Rectal smooth muscle tissue (tissue), 1 donor: ENCODE measurements around the gene METTL1.
A peak's percentile ranks its signal among the peaks of the same experiment; 100 is the strongest.
"Not testable (repeated sequence)": the region's sequence is repeated elsewhere in the genome, so short reads cannot be mapped to it uniquely, and the experiment has no call there.

Source experiments
- H3K27ac ChIP-seq: one replicate; pipeline ENCODE4 v1.7.0; 2013; ENCODE audit warnings: low read depth, low read length, inconsistent platforms
- H3K27me3 ChIP-seq: one replicate; pipeline ENCODE4 v1.7.0; 2013; ENCODE audit warnings: low read length; ENCODE audit not compliant: control insufficient read depth, insufficient read depth
- H3K36me3 ChIP-seq: one replicate; pipeline ENCODE4 v1.7.0; 2013; ENCODE audit warnings: low read length; ENCODE audit not compliant: control insufficient read depth, insufficient read depth
- H3K4me1 ChIP-seq: one replicate; pipeline ENCODE4 v1.7.0; 2013; ENCODE audit warnings: low read length; ENCODE audit not compliant: control insufficient read depth, insufficient read depth
- H3K4me3 ChIP-seq: one replicate; pipeline ENCODE4 v1.7.0; 2013; ENCODE audit warnings: low read length
- H3K9ac ChIP-seq: one replicate; pipeline ENCODE4 v1.7.0; 2013; ENCODE audit warnings: low read length

The METTL1 gene

GRCh38 chr12:57726151-57726883 is 45.6 kb downstream of the METTL1 start:
- Histone ChIP-seq H3K27ac (no peak overlapping the region), H3K27me3 (peaks cover 7% of the 10 kb centered on the region), H3K36me3 (peaks cover under 1% of the 10 kb centered on the region), H3K9ac (no peak overlapping the region), H3K4me3 (peak overlapping the region; percentile 84), H3K4me1 (no peaks in the 10 kb centered on the region)

- peaks cover 6% of the 10 kb centered on the region for H3K36me3 ChIP-seq
- no peak overlapping the region for H3K27ac ChIP-seq
- peaks cover 7% of the 10 kb centered on the region for H3K27me3 ChIP-seq
- no peak overlapping the region for H3K9ac ChIP-seq
- peak overlapping the region; percentile 84 for H3K4me3 ChIP-seq
- H3K4me1 ChIP-seq, result no peaks in the 10 kb centered on the region
Measured at GRCh38 chr12:57725851-57726150, 46.1 kb downstream of the METTL1 start.

GRCh38 chr12:57724936-57725740 is 46.8 kb downstream of the METTL1 start:
- Histone ChIP-seq H3K9ac (no peak overlapping the region), H3K27ac (no peak overlapping the region), H3K27me3 (peaks cover 7% of the 10 kb centered on the region), H3K36me3 (peaks cover 9% of the 10 kb centered on the region), H3K4me1 (no peaks in the 10 kb centered on the region), H3K4me3 (no peak overlapping the region)

- no peak overlapping the region for H3K27ac ChIP-seq
- peaks cover 7% of the 10 kb centered on the region for H3K27me3 ChIP-seq
- no peaks in the 10 kb centered on the region for H3K4me1 ChIP-seq
- no peak overlapping the region for H3K9ac ChIP-seq
- H3K4me3 ChIP-seq, result no peak overlapping the region
- H3K36me3 ChIP-seq, result peaks cover 9% of the 10 kb centered on the region
Measured at GRCh38 chr12:57724003-57724935, 47.6 kb downstream of the METTL1 start.

DNA sequence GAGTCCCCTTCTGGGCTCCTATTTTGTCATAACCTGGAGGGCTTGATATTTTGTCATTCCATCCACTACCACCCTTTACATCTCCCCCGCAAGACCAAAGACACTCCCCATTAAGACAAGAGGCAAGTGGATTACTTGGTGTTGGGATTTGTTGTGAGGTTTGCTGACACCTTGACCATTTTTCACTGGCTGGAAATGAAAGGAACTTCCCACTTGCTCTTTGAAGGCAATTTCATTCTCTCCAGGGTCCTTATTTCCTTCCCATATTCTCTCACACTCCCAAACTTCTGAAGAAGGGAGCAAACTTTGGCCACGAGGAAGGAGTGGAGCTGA is 48.3 kb downstream of the METTL1 start:
- Histone ChIP-seq H3K4me3 (no peak overlapping the region), H3K36me3 (peaks cover 16% of the 10 kb centered on the region), H3K27ac (no peak overlapping the region), H3K9ac (no peak overlapping the region), H3K27me3 (peaks cover 7% of the 10 kb centered on the region), H3K4me1 (no peaks in the 10 kb centered on the region)

DNA sequence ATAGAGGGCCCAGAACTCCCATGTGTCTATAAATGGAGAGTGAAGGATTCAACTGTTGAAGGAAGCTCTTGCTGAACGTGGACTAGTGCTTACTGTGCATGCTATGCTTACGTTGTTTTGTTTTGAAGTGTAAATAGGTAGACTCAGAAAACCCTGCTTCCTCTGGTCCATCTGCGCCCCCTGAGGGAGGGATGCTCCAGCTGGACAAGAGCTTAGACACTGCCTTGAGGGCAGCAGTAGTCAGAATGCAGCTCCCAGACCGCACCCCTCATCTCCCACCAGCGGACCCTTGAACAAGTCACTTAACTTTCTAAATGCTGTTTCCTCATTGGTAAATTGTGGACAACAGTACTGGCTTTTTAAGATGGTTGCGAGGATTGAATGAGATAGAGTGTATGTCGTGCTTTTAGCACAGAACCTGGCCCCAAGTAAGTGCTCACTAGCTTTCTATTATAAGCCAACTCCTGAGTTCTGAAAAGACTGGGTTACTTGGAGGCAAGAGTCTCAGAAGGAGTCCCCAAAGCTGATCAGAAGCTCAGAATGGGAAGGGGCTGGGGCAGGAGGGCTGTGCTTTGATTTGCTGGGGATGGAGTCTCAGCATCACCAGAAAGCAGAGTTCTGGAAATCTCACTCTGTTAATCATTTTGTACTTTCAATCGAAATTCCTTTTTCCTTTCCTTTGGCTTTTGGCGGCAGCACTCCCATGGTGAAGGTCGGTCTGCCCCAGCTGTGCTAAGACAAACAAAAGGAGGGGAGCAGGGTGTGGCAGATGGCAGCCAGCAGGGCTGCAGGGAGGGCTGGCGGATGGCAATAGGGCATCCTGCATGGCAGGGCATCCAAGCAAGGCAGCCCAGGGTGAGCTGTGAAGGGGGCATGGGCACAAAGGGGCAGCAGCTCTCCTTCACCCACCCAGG is 48.9 kb downstream of the METTL1 start:
- no peaks in the 10 kb centered on the region for H3K4me1 ChIP-seq
- peaks cover 7% of the 10 kb centered on the region for H3K27me3 ChIP-seq
- no peak overlapping the region for H3K4me3 ChIP-seq
- no peak overlapping the region for H3K9ac ChIP-seq
- no peak overlapping the region for H3K27ac ChIP-seq
- peaks cover 20% of the 10 kb centered on the region for H3K36me3 ChIP-seq

DNA sequence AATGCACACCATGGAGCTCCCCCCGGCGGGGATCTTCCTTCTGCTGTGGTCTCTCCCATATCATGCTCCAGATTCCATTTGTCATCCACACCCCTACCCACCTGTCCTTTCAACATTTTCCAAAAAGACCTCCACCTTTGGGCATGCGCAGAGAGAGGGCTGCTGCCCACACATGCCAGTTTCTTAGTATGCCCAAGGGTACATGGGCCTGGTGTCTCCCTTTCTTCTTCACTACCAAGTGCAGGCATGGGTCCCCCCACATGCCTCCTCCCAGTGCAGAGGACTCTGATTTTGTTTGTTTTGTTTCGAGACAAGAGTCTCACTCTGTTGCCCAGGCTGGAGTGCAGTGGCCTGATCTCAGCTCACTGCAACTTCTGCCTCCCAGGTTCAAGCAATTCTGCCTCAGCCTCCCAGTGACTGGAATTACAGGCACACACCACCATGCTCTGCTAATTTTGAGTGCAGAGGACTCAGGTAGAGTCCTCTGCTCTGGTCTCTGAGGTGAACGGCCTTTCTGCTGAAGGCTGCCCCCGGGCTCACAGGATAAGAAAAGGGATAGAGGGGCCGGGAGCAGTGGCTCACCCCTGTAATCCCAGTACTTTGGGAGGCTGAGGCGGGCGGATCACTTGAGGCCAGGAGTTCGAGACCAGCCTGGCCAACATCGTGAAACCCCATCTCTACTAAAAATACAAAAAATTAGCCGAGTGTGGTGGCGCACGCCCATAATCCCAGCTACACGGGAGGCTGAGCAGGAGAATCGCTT is 49.9 kb downstream of the METTL1 start:
- H3K27me3 ChIP-seq, H3K4me1 ChIP-seq, H3K9ac ChIP-seq, H3K27ac ChIP-seq, H3K4me3 ChIP-seq: not testable (repeated sequence)
- peaks cover 25% of the 10 kb centered on the region for H3K36me3 ChIP-seq

GRCh38 chr12:57720606-57721595 is 51.0 kb downstream of the METTL1 start:
- Histone ChIP-seq H3K36me3 (peaks cover 34% of the 10 kb centered on the region), H3K9ac (no peak overlapping the region), H3K4me3 (no peak overlapping the region), H3K4me1 (no peaks in the 10 kb centered on the region), H3K27me3 (peaks cover 3% of the 10 kb centered on the region), H3K27ac (no peak overlapping the region)

DNA sequence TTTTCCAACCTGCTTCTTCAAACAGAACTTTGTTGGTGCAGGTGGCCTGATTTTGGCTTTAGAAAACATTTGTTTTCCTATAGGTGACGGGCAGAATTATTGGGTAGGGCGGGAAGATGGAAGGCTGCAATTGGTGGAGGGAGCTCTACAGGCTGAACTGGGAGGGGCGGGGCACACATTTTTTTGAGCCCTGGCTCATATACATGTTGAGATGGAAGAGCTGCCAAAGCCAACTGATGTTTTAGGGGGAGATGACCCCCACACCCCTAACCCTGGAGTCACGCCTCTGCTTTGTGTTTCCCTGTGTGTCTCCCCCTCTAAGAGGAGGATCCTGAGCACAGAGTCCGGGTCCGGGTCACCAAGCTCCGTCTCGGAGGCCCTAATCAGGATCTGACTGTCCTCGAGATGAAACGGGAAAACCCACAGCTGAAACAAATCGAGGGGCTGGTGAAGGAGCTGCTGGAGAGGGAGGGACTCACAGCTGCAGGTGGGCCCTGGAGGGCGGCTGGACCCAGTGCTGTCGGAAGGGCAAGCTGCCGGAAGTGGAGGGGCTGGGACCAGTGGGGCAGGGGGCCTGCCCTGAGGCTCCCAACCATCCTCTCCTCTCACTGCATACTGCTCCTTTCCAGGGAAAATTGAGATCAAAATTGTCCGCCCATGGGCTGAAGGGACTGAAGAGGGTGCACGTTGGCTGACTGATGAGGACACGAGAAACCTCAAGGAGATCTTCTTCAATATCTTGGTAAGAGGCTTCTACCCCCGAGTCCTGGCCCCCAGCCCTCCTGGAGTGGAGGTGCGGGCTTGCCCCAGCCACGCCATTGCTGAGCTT is 51.9 kb downstream of the METTL1 start:
- Histone ChIP-seq H3K9ac (no peak overlapping the region), H3K36me3 (peaks cover 40% of the 10 kb centered on the region), H3K4me1 (no peaks in the 10 kb centered on the region), H3K27me3 (peaks cover 3% of the 10 kb centered on the region), H3K27ac (no peak overlapping the region), H3K4me3 (no peak overlapping the region)
